Stimulated activated CD8-positive, alpha-beta memory T cell treated with anti-CD3 and anti-CD28 coated beads, Interleukin-15, amount 100 ng/mL, for 4 hours (primary cell): Measurements from ENCODE around the gene CD151.

Source experiments
- DNase-seq, 2 donors: peaks; one replicate each; pipeline ENCODE4 v3.0.0-alpha.2; 2020; ENCODE audit warnings: low read depth in 2 of 2

Gene CD151

DNA sequence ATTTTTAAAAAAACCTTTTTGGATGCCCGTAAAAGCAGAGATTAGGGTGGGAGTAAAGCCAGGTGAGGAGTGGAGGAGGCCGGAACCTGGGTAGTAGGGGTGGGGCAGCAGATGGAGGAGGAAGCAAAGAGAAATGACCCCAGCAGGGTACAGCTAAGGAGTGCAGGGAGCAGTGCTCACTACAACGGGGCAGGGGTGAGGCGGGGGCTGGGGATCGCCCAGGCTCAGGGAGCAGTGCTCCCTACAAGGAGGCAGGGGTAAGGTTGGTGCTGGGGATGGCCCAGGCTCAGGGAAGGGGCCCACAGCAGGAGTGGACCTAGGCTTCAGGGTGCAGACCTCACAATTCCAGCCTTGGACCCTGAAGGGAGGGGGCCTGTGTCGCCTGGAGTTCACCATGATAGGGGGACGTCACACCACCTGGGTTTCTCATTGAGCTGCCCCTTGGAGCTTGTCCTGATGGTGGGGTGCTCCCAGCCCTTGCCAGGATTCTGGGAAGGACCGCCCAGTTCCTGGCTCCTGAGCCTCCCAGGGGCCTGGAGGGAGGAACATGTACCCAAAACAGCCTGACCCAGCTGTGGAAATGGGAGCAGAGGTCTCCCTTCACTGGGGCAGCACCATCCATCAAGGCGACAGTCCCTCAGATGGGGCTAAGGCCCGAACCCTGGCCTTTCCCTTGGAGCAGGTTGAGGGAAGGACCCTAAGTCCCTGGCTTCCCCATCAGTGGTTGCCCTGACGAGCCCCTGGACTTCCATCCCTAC is 16.9 kb upstream of the CD151 start:
- no peak for DNase-seq

DNA sequence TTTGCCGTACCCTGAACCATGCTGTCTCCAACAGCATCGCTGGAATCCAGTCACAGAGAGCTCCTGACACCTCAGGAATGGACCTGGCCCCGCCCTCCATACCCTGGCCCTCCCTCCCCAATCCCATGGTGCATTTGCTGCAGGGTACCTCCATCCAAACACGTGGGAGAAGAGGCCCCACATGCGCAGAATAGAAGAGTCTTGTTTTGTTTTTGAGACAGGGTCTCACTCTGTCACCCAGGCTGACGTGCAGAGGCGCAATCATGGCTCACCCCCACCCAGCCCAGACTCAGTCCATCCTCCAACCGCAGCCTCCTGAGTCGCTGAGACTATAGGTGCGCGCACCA is 16.3 kb upstream of the CD151 start:
- no peak for DNase-seq

DNA sequence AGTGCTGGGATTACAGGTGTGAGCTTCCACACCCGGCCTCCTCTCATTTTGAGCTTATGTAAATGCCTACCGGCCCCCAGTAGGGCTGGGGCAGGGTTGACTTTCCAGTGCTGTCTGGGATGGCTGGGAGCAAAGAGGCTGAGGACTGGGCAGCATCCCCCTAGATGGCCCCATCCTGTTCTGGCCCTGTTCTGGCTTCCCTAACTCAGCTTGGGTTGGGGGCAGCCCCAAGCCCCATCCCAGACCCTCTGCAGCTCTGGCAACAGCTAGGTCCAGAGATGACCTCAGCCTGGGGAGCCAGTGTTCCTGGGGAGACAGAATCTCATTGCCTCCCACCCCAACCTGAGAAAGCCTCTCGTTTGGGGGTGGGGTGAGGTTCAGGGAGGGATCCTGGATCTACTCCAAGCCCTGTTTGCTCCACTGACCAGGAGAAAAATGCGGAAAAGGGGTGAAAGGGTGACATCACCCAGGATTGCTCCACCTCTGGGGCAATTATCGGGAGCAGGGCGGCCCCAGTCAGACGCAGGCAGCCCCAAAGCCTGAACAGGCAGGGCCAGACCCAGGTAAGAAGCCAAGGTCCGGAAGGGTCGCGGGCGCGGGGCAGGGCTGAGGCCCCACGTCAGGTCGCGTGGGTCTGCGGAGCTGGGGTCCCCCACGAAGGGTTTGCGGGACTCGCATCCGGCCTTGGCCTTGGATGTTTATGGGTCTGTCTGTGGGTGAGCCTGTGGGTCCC is 14.2 kb upstream of the CD151 start, which contains the start of gene PNPLA2:
TSS of gene PNPLA2 (plus strand) at position 519 of the 733 bp plus-strand sequence. CDS start 805 bp downstream, outside the sequence.
- no peak for DNase-seq

GRCh38 chr11:819129-819931 is 13.4 kb upstream of the CD151 start:
- DNase-seq: peak; percentile 84 to 85

- DNase-seq: peak; percentile 77 to 85
Observed at GRCh38 chr11:819943-820649, 12.7 kb upstream of the CD151 start.

- no peak for DNase-seq
Observed at GRCh38 chr11:820655-821511, 11.9 kb upstream of the CD151 start.

GRCh38 chr11:821512-822371 is 11.0 kb upstream of the CD151 start:
- no peak for DNase-seq

- no peak for DNase-seq
Observed at GRCh38 chr11:823441-824291, 9.1 kb upstream of the CD151 start.

DNA sequence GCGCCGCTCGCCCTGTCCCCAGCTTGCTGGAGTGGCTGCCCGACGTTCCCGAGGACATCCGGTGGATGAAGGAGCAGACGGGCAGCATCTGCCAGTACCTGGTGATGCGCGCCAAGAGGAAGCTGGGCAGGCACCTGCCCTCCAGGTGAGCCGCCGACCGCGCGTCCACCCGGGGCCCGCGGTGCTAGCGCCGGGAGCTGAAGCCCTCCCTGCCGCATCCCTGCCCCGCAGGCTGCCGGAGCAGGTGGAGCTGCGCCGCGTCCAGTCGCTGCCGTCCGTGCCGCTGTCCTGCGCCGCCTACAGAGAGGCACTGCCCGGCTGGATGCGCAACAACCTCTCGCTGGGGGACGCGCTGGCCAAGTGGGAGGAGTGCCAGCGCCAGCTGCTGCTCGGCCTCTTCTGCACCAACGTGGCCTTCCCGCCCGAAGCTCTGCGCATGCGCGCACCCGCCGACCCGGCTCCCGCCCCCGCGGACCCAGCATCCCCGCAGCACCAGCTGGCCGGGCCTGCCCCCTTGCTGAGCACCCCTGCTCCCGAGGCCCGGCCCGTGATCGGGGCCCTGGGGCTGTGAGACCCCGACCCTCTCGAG is 8.4 kb upstream of the CD151 start:
- DNase-seq: no peak

- no peak for DNase-seq
Observed at GRCh38 chr11:824942-825341, 7.8 kb upstream of the CD151 start.

GRCh38 chr11:825366-826226 is 7.2 kb upstream of the CD151 start:
- DNase-seq: no peak

GRCh38 chr11:826227-826621 is 6.5 kb upstream of the CD151 start:
- no peak for DNase-seq

DNA sequence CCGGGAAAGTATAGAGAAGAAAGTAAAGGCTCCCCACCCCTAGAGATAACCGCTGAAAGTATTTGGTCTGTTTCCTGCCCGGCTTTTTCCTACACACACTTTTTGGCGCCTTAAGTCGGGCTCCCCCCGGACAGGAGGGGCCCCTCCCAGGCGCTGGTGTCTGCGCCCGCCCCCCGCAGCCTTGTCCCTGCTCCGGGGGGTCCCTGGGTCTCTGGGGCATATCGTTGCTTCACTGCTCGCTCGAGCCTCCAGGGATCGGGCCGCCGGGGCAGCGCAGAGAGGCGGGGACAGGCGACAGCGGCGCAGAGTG is 6.0 kb upstream of the CD151 start:
- DNase-seq: no peak

GRCh38 chr11:827146-827896 is 5.4 kb upstream of the CD151 start:
- no peak for DNase-seq

DNA sequence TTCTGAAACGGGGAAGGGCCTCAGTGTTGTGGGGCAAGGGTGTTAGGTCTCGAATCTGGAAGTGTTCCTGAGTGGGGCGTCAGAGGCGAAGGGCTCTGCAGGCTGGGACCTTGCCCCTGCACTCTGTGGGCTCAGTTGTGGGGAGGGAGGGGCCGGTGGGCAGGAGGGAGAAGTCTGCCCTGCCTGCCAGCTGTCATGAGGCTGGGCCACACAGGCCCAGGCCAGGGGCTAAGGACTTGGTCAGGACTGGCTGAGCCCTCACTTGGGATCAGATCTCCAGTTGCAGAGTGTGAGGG is 4.9 kb upstream of the CD151 start, which contains the start of gene CRACR2B:
TSS of gene CRACR2B (plus strand) at position 23 of the 296 bp plus-strand sequence. CDS start 689 bp downstream, outside the sequence.
- DNase-seq: no peak

DNA sequence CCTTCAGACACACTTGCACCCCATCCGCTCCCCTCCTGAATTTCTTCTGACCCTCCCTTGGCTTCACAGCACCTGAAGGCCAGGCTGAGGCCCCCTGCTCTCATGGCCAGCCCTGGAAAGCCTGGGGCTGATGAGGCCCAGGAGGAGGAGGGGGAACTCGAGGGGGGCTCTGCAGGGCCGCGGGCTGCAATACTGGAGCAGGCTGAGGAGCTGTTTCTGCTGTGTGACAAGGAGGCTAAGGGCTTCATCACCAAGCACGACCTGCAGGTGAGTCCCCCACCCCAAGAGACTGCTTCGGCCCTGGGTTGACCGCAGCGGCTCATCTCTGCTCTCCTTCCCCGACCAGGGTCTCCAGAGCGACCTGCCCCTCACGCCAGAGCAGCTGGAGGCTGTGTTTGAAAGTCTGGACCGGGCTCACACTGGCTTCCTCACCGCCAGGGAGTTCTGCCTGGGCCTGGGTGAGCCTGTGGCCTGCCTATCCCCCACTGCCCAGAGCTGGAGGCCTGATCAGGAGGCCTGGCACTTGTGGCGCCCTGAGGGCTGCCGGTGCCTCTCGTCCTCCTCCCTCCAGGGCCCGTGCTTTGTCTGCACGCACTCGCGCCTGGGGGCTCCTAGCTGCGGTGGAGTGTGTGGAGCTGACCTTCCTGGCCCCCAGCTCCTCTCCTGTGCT is 4.1 kb upstream of the CD151 start:
- DNase-seq: no peak
